Small intestine (tissue), 4 donors: ENCODE measurements around the gene SYCE1. TPM values are rescaled to one million over a fixed set of nuclear protein-coding genes. Genes with fewer than 3 reads are reported as not detected.

Experiments
- polyA plus RNA-seq, 4 donors: library from polyadenylated mRNA; stranded (reverse) in 3 of 4; unstranded in 1 of 4; fragments of 200-250 nt in 3 of 4; fragments of 120-200 nt in 1 of 4; gene quantifications; one replicate each; pipeline versions ENCODE4 v1.2.1 to v1.2.3, GENCODE V29; 2013
- donor health status: healthy with polysubstance abuse.
- donor health status: Bipolar disorder and iron deficiency.
- donor health status: healthy.

Gene SYCE1
- polyA plus RNA-seq, 4 donors = 0.09 to 0.24 TPM; not detected in 2

Other genes starting within 250 kb of the SYCE1 start
- gene CALY, start 228.7 kb downstream of the SYCE1 start, polyA plus RNA-seq = 1 to 10 TPM in 2 of 4 donors, not detected in 2; 1.1 to 3.0 TPM
- 1,000 to 10,000 TPM in 2 of 4 donors, 100 to 1,000 TPM in 2; 284 to 2,052 (median 1,107) TPM for gene PRAP1, start 218.2 kb downstream of the SYCE1 start, polyA plus RNA-seq
- gene FUOM, start 207.6 kb downstream of the SYCE1 start, polyA plus RNA-seq = 100 to 1,000 TPM in 2 of 4 donors, 10 to 100 TPM in 2; 62.5 to 320 (median 165) TPM
- gene ECHS1, start 192.2 kb downstream of the SYCE1 start, polyA plus RNA-seq = 100 to 1,000 TPM; 140 to 371 (median 225) TPM
- 10 to 100 TPM in 3 of 4 donors, 1 to 10 TPM in 1; 7.9 to 40.8 (median 11.4) TPM for gene PAOX, start 186.3 kb downstream of the SYCE1 start, polyA plus RNA-seq
- 100 to 1,000 TPM in 2 of 4 donors, 10 to 100 TPM in 2; 67.4 to 124 (median 90.9) TPM for gene MTG1, start 171.4 kb downstream of the SYCE1 start, polyA plus RNA-seq
- gene SPRN, start 141.0 kb downstream of the SYCE1 start, polyA plus RNA-seq = 1 to 10 TPM in 2 of 4 donors, under 1 TPM in 2; 0.81 to 3.3 (median 0.99) TPM
- gene SCART1, start 111.6 kb downstream of the SYCE1 start, polyA plus RNA-seq = 1 to 10 TPM in 1 of 4 donors, under 1 TPM in 2, not detected in 1; 0.22 to 2.1 (median 0.33) TPM
- gene CYP2E1, start 38.2 kb downstream of the SYCE1 start, polyA plus RNA-seq = under 1 TPM in 2 of 4 donors, not detected in 2; 0.48 to 0.75 TPM
- not detected for gene FRG2B, start 61.2 kb upstream of the SYCE1 start, polyA plus RNA-seq